HG02571 (cell line): ENCODE measurements around the gene SCUBE1.

ENCODE experiments used
- ATAC-seq: cut with Tn5 transposase; IDR thresholded peaks from one replicate; pipeline ENCODE4 v1.9.1; 2021; ENCODE audit warnings: mild to moderate bottlenecking, moderate library complexity; ENCODE audit not compliant: unreplicated experiment

SCUBE1 gene

DNA sequence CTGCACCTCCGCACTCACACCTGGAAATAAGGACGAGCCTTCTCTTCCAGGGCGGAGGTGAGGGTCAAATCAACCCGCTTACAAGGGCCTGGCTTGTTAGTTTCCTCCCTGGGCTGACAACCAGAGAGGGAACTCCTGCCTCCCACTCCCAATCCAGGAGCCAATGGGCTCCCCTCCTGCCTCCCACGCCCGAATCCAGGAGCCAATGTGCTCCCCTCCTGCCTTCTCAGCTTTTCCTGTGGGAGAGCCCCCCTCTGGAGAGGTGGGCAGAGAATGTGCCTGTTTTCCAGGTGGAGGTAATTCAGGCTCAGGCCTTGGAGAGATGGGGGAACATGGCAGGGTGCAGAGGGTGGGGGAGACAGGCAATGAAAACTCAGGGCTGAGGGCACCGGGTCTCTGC lies 102.6 kb downstream of the SCUBE1 start:
- ATAC-seq, result no peak

DNA sequence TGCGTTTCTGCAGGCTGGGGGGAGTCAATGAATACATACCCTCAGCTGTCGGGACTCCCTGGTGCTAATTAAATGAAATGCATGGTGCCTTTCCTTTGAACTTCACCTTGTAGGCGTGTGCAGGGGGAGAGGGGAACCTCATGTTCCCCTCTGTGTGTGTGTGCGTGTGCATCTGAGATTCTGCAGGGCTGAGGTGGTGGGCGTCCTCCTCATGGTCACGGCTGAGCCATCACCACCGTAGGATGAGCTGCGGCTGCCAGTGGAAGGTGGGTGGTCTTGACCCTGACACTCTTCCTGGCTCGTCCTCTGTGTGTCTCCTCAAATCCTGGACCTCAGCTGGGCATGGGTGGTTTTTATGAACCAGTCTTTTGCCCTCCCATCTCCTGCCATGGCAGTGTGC lies 103.2 kb downstream of the SCUBE1 start:
- ATAC-seq, result no peak

DNA sequence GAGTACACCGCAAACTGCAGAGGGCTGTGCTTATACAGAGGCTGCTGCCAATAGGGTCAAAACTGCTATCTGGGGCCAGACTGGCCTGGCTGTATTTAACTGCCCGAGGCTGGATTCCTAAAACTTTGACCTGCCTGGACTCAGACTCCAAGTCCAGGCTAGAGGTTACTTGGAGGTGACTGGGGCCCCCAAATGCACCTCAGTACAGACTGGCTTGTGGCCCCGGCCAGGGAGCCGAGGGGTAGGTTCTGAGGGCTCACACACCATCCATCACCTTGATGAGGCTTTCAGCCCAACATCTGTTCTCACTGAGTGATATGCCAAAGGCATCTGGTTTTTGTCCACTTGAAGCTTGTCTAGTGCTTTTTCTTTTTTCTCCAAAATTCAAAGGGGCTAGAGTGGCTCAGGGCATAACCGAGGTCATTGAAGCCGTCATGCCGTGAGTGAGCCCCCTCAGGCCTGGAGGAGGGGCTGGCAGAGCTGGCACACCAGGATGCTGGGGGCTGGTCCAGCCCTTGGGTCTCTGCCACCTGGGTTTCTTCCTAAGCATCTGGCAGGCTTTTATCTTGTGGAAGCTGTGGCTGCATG lies 103.9 kb downstream of the SCUBE1 start:
- ATAC-seq, result no peak

DNA sequence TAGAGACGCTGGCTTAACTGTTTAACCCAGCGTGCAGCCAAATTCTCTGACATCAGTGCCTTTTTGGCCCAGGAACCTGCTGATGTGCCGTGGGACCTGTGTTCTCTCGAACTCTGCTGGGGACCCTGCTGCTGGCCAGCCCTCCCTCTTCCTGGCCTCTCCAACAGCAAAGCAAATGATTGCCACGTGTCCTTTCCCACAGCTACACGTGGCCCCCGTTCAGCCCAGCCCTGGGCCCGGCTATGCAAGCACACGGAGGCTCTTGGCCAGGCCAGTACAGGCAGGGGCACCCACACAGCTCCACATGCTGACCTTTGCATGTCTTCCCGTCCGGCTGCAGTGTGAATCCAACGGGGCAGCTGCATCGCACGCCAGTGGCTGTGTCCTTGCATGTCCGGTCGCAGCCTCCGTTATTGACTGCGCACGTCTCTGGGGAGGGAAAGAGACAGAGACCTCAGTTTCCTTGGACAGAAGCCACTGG lies 104.6 kb downstream of the SCUBE1 start:
- no peak for ATAC-seq

DNA sequence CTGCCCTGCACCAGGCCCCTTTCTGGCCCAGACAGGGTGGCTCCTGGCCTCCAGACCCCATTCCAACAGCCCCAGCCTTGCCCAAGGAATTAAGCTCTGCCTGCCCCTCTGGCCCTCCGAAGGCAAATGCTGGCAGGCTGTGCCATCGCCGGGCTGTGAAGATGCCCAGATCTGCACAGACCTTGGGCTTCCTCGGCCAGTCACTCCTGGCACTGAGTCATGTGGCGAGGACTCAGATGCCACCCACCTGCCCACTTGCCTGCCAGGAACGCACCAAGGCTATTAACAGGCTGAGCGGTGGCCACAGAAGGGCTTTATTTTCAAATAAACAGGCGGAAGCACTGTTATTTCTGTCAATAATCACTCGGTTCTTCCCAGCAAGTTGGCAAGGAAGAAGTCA lies 105.9 kb downstream of the SCUBE1 start:
- no peak for ATAC-seq

DNA sequence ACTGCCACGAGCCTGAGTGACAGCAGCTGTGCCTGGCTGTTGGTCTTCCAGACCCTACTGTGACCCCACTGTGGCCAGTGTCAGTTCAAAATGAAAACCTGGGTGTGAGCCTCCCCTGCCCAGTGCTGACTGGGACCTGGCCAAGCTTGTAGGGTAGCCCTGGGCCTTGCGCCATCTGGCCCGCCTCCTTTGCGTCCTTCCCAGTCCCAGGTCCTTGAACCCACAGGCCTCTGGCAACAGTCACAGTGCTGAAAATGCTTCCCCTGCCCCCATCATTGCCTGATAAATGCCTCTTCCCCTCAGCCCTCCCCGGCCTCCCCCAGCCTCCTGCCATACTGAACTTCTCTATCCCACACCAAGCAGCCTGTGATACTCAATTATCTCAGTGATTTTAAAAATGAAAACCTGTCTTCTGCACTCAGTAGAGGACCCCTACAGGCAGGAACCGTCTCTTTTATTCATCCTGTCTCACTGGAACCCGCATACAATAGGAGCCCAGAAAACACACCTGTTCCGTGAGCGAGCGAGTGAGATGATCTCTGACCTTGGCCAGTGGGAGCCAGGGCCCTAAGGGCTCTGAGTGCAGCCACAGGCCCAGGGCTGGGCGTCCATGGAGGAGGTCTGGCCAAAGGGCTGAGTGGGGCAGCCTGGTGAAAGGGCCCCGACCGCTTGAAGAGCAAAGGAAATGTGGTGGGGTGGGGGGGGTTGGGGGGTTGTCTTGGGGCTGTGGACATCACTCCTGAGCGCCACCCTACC lies 106.6 kb downstream of the SCUBE1 start:
- ATAC-seq, result no peak

DNA sequence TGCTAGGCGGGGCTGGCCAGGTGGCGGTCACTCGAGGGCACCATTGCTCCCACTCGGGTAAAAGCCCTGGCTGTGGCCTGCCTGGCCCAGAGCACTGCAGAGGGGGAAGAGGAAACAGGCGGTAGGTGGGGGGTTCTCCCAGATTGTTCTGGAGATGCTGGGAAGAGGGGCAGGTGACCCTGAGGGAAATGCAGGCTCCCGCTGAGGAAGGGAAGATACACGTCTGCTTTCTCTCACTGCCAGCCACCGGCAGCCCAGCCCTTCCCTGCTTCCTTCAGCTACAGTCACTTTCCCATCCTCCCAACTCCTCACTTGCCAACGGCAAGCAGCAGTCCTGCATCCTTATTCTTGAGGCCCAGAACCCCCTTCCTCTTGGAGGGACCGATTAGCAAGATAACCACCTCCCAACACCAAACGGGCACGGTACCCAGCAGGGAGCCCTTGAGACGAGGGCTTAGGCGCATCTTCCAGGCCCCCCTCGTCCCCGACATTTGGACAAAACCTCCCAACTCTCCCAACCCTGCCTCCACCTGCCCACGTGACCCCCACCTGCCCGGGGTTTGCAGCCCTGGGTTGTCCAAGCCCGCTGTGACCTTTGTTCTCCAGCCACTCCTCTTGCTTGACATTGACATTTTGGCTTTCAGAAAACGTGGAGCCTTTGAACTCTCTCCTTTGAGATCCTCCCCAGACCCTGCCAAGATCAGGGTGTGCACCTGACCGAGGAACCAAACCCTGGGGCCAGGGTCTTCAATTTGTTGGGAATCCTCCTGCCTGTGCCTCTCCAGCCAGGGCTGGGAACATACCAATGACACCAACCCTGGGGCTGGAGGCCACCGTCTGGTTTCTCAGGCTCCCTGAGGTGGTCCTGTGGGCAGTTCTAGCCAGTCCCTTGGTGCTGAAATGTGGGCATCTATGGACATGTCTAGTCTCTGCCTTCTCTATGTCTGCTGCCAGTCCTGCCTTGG lies 107.4 kb downstream of the SCUBE1 start:
- ATAC-seq, result no peak

DNA sequence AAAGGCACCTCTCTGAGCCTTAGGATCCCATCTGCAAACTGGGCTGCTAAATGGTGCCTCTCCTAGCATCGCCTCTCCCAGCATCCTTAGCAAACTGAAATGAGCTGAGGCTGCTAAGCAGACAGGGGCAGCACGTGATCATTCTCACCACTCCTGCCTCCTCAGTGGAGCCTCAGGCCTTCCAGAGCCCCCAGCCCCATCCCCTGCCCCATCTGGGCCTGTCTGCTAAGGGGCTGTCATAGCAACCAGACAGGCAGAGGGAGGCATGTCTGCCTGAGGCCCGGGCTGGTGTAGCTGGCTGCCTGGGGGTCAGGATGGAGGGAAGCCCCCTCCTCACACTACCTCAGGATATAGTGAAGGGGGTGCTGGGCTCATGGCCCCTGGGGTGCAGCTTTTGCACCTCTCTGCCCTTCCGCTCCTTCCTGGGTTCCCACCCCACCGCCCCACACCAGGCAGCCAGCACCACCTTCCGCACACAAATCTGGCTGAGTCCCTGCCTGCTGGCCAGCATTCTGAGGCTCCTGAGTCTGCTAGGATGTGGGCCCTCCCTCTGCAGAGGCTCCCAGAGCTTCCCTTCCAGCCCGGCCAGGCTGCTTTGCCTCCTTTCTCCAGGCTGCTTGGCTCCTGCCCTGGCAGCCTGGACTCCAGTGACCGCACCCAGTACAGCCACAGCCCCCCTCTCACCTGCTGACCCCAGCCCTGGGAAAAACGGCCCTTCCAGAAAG lies 108.7 kb downstream of the SCUBE1 start:
- ATAC-seq, result no peak

DNA sequence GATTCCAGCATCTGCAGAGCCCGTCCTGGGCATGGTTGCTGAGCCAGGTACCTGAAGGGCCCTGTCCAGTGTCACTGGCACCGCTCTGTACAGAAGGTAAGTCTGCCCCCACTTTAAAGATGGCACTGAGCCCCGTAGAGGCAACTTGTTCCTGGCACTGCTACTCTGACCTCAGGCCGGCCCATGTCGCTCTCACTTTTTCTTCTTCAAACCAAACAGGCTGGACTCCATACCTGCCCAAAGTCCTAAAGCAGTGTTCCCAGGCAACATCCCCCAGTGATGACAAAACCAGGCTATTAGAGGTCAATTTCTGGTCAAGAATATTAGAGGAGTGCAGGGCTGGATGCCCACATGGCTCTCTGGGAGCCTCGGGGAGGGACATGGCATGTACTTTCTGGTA lies 109.6 kb downstream of the SCUBE1 start:
- ATAC-seq, result no peak

DNA sequence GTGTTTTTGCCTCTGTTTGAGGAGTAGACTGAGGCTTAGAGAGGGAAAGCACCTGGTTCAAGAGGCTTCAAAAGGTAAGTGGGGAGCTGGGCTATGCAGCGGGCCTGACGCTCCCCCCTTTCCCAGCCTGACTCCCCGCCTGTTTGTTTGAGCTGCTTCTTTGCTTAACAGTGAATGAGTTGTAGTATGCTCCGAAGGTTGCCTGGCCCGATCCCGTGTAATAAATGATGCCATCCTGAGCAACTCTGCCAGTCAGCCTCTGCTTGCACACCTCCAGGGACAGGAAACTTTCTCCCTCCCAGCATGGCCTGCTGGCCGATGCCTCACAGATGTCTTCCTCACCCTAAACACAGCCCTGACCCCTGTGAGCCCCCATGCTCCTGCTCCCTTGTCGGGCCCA lies 110.7 kb downstream of the SCUBE1 start:
- no peak for ATAC-seq

DNA sequence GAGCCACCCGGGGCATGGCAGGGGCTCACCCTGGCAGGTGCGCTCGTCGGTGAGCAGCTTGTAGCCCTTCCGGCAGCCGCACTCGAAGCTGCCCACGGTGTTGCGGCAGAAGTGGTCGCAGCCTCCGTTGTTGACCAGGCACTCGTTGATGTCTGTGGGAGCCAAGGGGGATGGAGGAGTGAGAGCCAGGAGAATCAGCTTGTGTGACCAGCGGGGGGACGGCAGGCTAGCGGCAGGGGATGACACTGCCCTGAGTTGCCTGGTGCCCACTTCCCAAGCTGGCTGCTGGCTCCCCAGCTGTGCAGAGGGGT lies 111.5 kb downstream of the SCUBE1 start:
- no peak for ATAC-seq

DNA sequence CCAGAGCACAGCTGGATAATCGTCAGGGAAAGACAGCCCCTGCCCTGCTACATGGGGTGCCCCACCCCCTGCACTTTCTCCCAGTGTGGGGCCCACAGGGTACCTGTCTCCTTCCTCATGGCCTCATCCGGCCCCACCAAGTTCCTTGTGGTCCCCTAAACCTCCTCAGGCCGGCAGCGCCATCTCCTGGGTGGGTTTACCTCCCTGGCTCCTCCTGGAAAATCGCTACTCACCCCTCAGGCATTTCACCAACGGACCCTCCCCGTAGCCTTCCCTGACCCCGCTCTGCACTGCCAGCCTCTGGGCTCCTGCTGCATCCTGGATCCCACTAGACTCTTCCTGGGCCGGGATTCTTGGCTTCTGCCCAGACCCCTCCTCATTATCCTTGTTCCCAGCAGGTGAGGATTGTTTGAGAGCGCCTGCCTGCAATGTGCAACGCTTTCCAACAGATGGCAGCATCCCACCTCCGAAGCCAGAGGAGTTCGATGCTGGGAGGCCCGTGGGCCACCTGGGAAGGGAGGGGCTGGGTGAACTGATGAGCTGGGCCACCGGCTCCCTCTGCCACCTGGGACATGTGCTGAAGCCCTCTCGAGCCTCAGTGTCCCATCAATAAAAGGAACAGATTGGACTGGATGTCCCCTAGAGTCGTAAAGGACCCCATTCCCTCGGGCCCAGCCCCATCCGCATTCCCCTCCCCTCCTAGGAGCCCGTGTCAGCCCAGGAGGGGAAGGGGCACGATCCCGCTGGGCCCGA lies 112.0 kb downstream of the SCUBE1 start:
- no peak for ATAC-seq

DNA sequence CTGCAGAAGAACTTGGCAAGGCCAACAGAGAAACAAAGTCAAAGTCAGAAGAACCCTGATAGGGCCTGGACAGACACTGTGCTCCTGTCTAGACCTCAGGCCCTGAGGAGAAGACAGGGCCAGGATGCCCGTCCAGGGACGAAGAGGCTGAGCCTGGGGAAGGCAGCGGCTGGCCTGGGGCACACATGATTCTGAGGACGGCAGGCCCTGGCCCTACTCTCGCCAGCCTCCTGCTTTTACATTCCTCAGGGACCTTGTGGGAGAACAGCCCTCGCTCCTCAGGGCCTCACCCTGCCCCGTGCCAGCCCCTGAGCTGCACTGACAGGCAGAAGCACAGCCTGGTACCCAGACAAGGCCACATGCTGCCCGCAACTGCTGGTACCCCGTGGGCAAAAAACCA lies 112.6 kb downstream of the SCUBE1 start:
- no peak for ATAC-seq

DNA sequence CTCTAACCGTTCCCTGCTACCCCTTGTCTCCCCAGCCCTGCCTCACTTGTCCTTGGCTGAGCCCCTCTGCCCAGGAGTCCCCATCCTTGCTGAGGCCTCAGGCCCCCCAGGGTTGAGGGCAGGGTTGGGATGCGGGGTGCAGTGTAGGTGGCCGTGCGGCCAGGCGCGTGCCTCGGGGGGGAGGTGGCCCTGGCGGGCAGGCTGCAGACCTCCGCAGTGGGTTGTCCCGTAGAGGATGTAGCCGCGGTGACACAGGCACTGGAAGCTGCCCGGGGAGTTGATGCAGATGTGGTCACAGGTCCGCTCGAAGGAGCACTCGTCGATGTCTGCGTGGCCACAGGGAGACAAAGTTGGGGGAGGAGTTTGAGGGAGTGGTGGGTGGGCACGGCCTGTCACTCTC lies 114.3 kb downstream of the SCUBE1 start:
- ATAC-seq, result no peak

DNA sequence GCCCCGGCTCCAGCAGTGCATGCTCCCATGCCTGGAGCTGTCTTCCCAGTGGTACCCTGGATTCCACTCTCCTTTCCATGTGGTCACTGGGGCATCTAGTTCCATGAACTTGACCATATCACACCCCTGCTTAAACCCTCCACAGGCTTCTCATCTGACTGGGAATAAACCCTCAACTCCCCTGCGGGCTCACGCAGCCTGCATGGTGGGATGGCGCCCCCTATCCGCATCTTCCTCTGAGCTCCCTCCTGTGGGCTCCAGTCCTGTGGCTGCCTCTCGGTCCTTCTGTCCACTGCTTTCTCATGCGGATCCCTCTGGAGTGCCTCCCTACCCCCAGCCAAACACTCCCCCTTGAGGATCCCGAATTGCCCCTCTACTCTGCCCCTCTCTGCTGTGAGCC lies 114.8 kb downstream of the SCUBE1 start:
- ATAC-seq, result no peak

DNA sequence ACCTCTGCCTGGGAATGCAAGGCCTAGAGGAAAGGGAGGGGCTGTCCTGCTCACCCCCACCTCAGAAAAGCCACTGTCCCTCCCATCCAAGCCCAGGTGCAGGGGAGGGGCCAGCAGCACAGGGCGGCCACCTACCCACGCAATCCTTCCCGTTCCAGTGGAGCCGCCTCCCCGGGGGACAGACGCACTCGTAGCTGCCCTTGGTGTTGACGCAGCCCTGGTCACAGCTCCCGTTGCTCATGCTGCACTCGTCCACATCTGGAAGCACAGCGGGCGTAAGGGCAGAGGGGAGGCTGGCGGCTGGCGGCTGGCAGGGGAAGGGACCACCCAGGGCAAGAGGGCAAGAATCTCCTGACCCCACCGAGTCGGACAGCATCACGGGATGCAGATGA lies 115.9 kb downstream of the SCUBE1 start:
- ATAC-seq, result no peak

DNA sequence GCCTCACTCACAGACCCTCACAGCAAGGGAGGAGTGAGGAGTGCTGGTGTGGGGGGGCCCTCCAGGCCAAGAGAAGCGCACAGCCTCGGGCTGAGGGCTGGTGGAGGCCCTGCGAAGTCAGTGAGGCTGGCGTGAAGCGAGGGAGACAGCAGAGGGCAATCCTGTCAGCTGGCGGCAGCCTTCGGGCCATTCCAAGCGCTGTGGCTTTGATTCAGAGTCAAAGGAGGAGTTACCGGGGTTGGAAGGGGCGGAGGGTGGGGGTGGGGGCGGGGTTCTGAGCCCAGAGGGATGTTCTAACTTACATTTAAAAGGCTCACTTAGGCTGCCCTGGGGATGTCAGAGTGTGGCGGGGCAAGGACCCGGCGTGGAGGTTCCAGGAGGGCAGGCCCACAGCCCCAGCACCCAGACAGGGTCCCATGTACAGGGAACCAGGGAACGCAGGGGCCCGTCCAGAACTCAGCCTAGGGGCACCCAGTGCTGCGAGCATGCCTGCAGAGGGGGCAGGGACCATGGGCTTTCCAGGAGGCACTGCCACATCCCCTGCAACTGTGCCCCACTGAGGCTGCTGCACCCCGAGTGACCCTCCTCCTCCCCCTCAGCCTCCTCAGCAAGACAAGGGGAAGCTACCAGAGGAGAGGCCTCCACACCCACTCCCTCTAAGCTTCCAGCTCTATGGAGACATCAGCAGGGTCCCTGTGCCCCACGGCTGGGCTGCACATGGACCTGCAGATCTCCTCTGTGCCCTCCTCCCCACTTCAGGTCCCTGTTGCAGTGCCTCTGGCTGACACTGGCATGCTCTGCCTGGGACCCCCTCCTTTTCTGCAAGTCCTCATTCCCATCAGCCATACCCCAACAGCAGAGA lies 116.6 kb downstream of the SCUBE1 start:
- no peak for ATAC-seq

DNA sequence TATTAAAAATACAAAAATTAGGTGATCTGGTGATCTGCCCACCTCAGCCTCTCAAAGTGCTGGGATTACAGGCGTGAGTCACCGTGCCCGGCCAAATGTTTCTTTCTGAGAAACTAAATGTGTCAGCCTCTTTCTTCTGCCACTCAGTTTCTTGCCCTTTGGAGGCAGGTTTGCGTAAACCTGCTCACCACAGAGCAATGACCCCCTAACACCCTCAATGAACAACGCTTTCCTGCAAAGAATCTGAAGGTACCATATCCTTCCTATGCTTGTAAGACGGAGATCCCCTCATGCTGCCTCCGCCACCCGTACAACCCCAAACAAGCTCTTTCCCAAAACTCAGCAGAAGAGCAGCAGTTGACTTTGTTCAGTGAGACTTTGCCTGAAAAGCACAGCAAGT lies 117.6 kb downstream of the SCUBE1 start:
- ATAC-seq, result no peak

DNA sequence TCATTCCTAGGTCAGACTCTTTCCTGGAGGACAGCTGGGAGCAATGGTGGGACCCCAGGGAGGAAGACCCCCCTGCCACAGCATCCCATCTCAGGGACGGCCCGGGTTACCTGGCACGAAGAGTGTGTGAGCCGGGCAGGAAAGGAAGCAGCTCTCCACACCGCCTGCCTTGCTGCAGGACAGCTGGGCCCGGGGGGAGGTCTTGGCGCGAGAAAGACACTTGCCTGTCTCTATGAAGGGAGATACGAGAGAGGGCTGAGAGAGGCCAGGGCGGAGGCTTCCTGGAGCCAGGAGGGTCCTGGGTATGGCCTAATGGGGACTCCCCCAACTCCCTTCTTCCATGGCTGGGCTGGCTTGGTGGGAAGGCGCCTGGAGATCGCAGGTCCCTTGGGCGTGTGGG lies 120.2 kb downstream of the SCUBE1 start:
- ATAC-seq, result no peak

DNA sequence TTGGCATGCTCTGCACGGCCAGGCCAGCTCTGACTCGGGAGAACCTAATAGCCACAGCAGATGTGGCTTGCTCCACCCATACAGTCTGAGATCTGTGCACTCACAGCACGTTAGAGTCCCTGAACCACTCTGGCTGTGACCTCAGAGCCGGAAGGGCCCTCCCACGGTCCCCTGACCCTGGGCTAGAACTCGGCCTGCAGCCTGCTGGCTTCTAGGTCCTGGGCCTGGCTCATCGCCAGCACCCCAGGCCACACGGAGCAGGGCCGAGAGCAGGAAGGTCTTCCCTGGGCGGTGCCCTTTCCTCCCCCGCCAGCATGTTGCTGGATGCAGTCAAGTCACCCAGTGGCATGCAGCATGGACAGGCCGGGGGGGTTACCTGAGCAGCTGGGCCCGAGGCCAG lies 120.9 kb downstream of the SCUBE1 start:
- no peak for ATAC-seq
